Left ventricle myocardium inferior (tissue), 1 donor: ENCODE results near the gene RIOK3. TPM values are rescaled to one million over a fixed set of nuclear protein-coding genes. Genes with fewer than 3 reads are reported as not detected.

Experiments used
- DNase-seq: peaks from one replicate; pipeline ENCODE4 v3.0.0-alpha.2; 2020
- H3K27ac ChIP-seq: fragments of 200-600 bp; replicated peaks from 2 replicates; pipeline ENCODE4 v1.8.0; 2021
- H3K27me3 ChIP-seq: fragments of 200-600 bp; 2 replicates; pipeline ENCODE4 v1.8.0; 2021; ENCODE audit warnings: low read depth
- H3K36me3 ChIP-seq: fragments of 200-600 bp; 2 replicates; pipeline ENCODE4 v1.8.0; 2021
- H3K4me1 ChIP-seq: fragments of 200-600 bp; 2 replicates; pipeline ENCODE4 v1.8.0; 2021
- H3K4me3 ChIP-seq: fragments of 200-600 bp; 2 replicates; pipeline ENCODE4 v1.8.0; 2021; ENCODE audit warnings: mild to moderate bottlenecking, moderate library complexity
- H3K9me3 ChIP-seq: fragments of 200-600 bp; replicated peaks from 2 replicates; pipeline ENCODE4 v1.8.0; 2021
- intact Hi-C: fragments of 100-400 bp; cut with micrococcal nuclease; formaldehyde crosslinking; loops from one replicate; pipeline ENCODE4 v1.11.0; 2022
- total RNA-seq: library from RNA; stranded (reverse); fragmentation: NEBNext Ultra II Directional; extraction: Animal tissue kit (Norgen Biotek cat#: 25700); gene quantifications from one replicate; pipeline ENCODE4 v1.2.1, GENCODE V29; 2021
- TF ChIP-seq, protein P1 (sequence below): fragments of 200-600 bp; IDR thresholded peaks from 2 replicates; pipeline ENCODE4 v1.8.0; 2021; ENCODE audit warnings: antibody characterized with exemption, mild to moderate bottlenecking, borderline replicate concordance
- donor health status: DM: no; HTN: yes; CAD: no; lungs with severe emphysema.

RIOK3 gene
- total RNA-seq, 1 donor from 2014 or later = 60.4 TPM

DNA sequence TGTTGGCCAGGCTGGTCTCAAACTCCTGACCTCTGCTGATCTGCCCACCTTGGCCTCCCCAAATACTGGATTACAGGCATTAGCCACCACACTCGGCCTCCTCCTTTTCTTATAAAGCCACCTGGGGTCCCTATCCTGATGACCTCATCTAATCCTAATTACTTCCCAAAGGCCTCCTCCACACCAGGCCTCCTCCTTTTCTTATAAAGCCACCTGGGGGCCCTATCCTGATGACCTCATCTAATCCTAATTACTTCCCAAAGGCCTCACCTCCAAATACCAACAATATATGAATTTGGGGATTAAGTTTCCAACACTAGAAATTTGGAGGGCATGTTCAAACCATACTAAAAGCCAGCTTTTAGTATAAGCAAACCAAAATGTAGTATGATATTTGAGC is 40.6 kb downstream of the RIOK3 start:
- Histone ChIP-seq H3K36me3 (no peaks in the 10 kb centered on the region), H3K4me3 (no peak overlapping the region), H3K4me1 (peaks cover 4% of the 10 kb centered on the region), H3K27me3 (no peaks in the 10 kb centered on the region), H3K27ac (no peak overlapping the region), H3K9me3 (no peaks in the 10 kb centered on the region)
- DNase-seq = no peak
- intact Hi-C loops = no loop called here
- TF ChIP-seq, protein P1, sequence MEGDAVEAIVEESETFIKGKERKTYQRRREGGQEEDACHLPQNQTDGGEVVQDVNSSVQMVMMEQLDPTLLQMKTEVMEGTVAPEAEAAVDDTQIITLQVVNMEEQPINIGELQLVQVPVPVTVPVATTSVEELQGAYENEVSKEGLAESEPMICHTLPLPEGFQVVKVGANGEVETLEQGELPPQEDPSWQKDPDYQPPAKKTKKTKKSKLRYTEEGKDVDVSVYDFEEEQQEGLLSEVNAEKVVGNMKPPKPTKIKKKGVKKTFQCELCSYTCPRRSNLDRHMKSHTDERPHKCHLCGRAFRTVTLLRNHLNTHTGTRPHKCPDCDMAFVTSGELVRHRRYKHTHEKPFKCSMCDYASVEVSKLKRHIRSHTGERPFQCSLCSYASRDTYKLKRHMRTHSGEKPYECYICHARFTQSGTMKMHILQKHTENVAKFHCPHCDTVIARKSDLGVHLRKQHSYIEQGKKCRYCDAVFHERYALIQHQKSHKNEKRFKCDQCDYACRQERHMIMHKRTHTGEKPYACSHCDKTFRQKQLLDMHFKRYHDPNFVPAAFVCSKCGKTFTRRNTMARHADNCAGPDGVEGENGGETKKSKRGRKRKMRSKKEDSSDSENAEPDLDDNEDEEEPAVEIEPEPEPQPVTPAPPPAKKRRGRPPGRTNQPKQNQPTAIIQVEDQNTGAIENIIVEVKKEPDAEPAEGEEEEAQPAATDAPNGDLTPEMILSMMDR = no peak

GRCh38 chr18:23494992-23495391 is 41.9 kb downstream of the RIOK3 start:
- intact Hi-C loops = no loop called here
- Histone ChIP-seq H3K9me3 (no peaks in the 10 kb centered on the region), H3K36me3 (no peaks in the 10 kb centered on the region), H3K4me1 (peaks cover 4% of the 10 kb centered on the region), H3K4me3 (no peak overlapping the region), H3K27ac (no peak overlapping the region), H3K27me3 (no peaks in the 10 kb centered on the region)
- TF ChIP-seq, protein P1 = no peak
- no peak for DNase-seq

GRCh38 chr18:23495723-23496440 is 42.8 kb downstream of the RIOK3 start:
- TF ChIP-seq, protein P1 = no peak
- DNase-seq = peak; percentile 37
- Histone ChIP-seq H3K27ac (peak overlapping the region; percentile 54), H3K4me1 (peaks cover 4% of the 10 kb centered on the region), H3K36me3 (no peaks in the 10 kb centered on the region), H3K9me3 (no peaks in the 10 kb centered on the region), H3K4me3 (no peak overlapping the region), H3K27me3 (no peaks in the 10 kb centered on the region)
- intact Hi-C loops = no loop called here

- Histone ChIP-seq H3K36me3 (no peaks in the 10 kb centered on the region), H3K27ac (no peak overlapping the region), H3K4me1 (peaks cover 12% of the 10 kb centered on the region), H3K27me3 (no peaks in the 10 kb centered on the region), H3K4me3 (no peak overlapping the region), H3K9me3 (no peaks in the 10 kb centered on the region)
- DNase-seq = no peak
- TF ChIP-seq, protein P1 = no peak
- intact Hi-C loops = no loop called here
Measured at GRCh38 chr18:23498117-23498516, 45.0 kb downstream of the RIOK3 start.

GRCh38 chr18:23498877-23499276 is 45.8 kb downstream of the RIOK3 start:
- TF ChIP-seq, protein P1 = peak; percentile 81
- no peaks in the 10 kb centered on the region for H3K9me3 ChIP-seq
- no peak overlapping the region for H3K27ac ChIP-seq
- H3K36me3 ChIP-seq = no peaks in the 10 kb centered on the region
- H3K4me3 ChIP-seq = no peak overlapping the region
- peaks cover 18% of the 10 kb centered on the region for H3K4me1 ChIP-seq
- peak; percentile 30 for DNase-seq
- H3K27me3 ChIP-seq = no peaks in the 10 kb centered on the region
- intact Hi-C loops = no loop called here
